ENCODE measurements around the gene R3HDML. TPM values are rescaled to one million over a fixed set of nuclear protein-coding genes. Genes with fewer than 3 reads are reported as not detected.

R3HDML gene
- not detected in 3 replicates for total RNA-seq

GRCh38 chr20:44336725-44337380 is at the start of gene R3HDML:
Gene R3HDML, plus strand, starts transcription at chr20:44337043. Its CDS starts 115 bp downstream, at chr20:44337158.
- no peak within 1 kb of the TSS for H3K4me3 Mint-ChIP-seq
- H3K36me3 Mint-ChIP-seq, result no peaks in the 10 kb centered on the region

GRCh38 chr20:44287272-44288097 is 49.4 kb upstream of the R3HDML start:
- no peak for DNase-seq (ENCODE audit: low spot score in 2 of 2, unreplicated experiment in 2 of 2)
- no peak for TF ChIP-seq CTCF (IDR thresholded peaks at IDR 0.05; ENCODE audit: unreplicated experiment)
- Mint-ChIP-seq H3K9me3 (peaks cover 11% of the 10 kb centered on the region), H3K27ac (no peak overlapping the region), H3K4me3 (no peak overlapping the region), H3K4me1 (no peaks in the 10 kb centered on the region), H3K36me3 (no peaks in the 10 kb centered on the region), H3K27me3 (ENCODE audit: low read depth) (peaks cover 5% of the 10 kb centered on the region)

More at GRCh38 chr20:44336725-44337380, at the start of gene R3HDML:
- H3K9me3 Mint-ChIP-seq, result no peaks in the 10 kb centered on the region
- DNase-seq (ENCODE audit: low spot score in 2 of 2, unreplicated experiment in 2 of 2), result no peak
- H3K27ac Mint-ChIP-seq, result no peak within 1 kb of the TSS
- H3K27me3 Mint-ChIP-seq (ENCODE audit: low read depth), result peaks cover 3% of the 10 kb centered on the region
- TF ChIP-seq CTCF (IDR thresholded peaks at IDR 0.05; ENCODE audit: unreplicated experiment), result no peak
- peaks cover 4% of the 10 kb centered on the region for H3K4me1 Mint-ChIP-seq

GRCh38 chr20:44288252-44288651 is 48.6 kb upstream of the R3HDML start:
- Mint-ChIP-seq H3K27me3 (ENCODE audit: low read depth) (peaks cover 5% of the 10 kb centered on the region), H3K27ac (no peak overlapping the region), H3K9me3 (peaks cover 11% of the 10 kb centered on the region), H3K4me3 (no peak overlapping the region), H3K36me3 (no peaks in the 10 kb centered on the region), H3K4me1 (no peaks in the 10 kb centered on the region)
- no peak for TF ChIP-seq CTCF (IDR thresholded peaks at IDR 0.05; ENCODE audit: unreplicated experiment)
- no peak for DNase-seq (ENCODE audit: low spot score in 2 of 2, unreplicated experiment in 2 of 2)

- peaks cover 5% of the 10 kb centered on the region for H3K4me1 Mint-ChIP-seq
- TF ChIP-seq CTCF (IDR thresholded peaks at IDR 0.05; ENCODE audit: unreplicated experiment), result no peak
- no peak overlapping the region for H3K27ac Mint-ChIP-seq
- no peaks in the 10 kb centered on the region for H3K36me3 Mint-ChIP-seq
- no peak for DNase-seq (ENCODE audit: low spot score in 2 of 2, unreplicated experiment in 2 of 2)
- H3K4me3 Mint-ChIP-seq, result no peak overlapping the region
- H3K27me3 Mint-ChIP-seq (ENCODE audit: low read depth), result no peaks in the 10 kb centered on the region
- H3K9me3 Mint-ChIP-seq, result peaks cover 8% of the 10 kb centered on the region
These were observed 45.1 kb upstream of the R3HDML start for GRCh38 chr20:44291754-44292153.

GRCh38 chr20:44296011-44296410 is 40.8 kb upstream of the R3HDML start:
- H3K27me3 Mint-ChIP-seq (ENCODE audit: low read depth), result no peaks in the 10 kb centered on the region
- H3K27ac Mint-ChIP-seq, result no peak overlapping the region
- no peak for TF ChIP-seq CTCF (IDR thresholded peaks at IDR 0.05; ENCODE audit: unreplicated experiment)
- H3K4me3 Mint-ChIP-seq, result no peak overlapping the region
- no peaks in the 10 kb centered on the region for H3K9me3 Mint-ChIP-seq
- peaks cover 5% of the 10 kb centered on the region for H3K4me1 Mint-ChIP-seq
- peaks cover 2% of the 10 kb centered on the region for H3K36me3 Mint-ChIP-seq
- DNase-seq (ENCODE audit: low spot score in 2 of 2, unreplicated experiment in 2 of 2), result no peak

Data from mesothelial cell of epicardium (in vitro differentiated cells).